Hepatic stellate cell (primary cell): ENCODE data around the gene HCN4.
"Not testable (repeated sequence)": the region's sequence is repeated elsewhere in the genome, so short reads cannot be mapped to it uniquely, and the experiment has no call there.

Source experiments
- DNase-seq: peaks from one replicate; pipeline ENCODE4 v3.0.0; 2011; ENCODE audit warnings: low spot score

The HCN4 gene

DNA sequence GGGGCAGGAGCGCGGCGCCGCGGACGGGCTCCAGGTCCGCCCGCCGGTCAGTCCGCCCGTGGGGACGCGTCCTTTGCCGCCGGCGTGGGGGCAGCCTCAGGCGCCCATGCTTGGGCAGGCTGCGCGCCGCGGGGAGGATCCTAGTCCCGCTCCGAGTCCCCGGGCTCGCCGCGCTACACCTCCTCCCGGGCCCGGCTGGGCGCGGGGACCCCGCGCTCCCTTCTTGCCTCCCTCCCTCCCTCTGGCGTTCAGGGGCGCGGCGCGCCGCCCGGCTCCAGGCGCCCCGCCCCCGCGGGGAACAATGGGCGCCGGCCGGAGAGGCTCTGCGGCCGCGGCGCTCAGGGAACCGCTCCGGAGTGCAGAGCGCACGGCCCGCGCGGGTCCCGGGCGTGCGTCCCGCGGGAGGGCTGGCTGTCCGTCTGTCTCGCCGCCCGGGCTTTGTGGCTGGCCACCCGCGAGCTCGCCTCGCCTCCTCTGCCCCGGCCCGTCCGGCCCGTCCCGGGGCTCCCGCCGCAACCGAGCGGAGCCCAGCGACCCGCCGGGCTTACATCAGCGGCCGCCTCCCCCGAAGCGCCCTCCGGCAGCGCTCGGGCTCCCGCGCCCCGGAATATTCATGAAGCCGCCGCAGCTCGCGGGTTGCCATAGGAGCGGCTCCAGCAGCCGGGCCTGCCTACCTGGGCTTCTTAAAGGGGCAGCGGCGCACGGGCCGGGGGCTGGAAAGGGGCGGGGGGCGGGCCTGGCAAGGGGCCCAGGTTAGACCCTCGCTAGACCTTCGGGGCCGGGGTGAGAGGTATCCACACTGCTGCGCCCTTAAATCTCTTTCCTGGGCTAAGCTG is at the start of gene HCN4:
HCN4 (minus strand) TSS at position 658 of the 836 bp plus-strand sequence. CDS start 688 bp downstream, outside the sequence.
- no peak for DNase-seq

GRCh38 chr15:73414876-73415275 is 46.1 kb upstream of the HCN4 start:
- no peak for DNase-seq

DNA sequence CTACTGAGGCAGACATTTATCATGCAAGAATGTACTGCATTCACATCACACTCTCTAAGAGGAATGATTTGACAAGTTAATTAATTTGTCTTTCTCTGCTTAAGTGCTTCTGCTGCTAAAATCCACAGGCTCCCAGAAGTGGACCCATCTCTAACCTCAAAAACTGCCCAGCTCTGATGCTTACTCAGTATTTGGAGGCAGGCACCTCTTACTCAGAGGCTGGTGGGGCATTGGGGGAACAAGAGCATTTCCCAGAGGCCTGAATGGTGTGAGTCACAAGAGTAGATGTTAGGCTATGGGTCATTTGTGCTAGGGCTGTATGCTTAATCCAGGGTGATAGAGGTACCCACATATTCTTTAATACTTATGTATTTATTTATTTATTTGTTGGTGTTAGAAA is 34.4 kb upstream of the HCN4 start:
- no peak for DNase-seq

GRCh38 chr15:73400222-73400621 is 31.5 kb upstream of the HCN4 start:
- DNase-seq = not testable (repeated sequence)

- DNase-seq = no peak
These were observed 30.1 kb upstream of the HCN4 start for GRCh38 chr15:73398861-73399260.

GRCh38 chr15:73397461-73397860 is 28.7 kb upstream of the HCN4 start:
- DNase-seq = no peak

GRCh38 chr15:73395671-73396070 is 26.9 kb upstream of the HCN4 start:
- no peak for DNase-seq

DNA sequence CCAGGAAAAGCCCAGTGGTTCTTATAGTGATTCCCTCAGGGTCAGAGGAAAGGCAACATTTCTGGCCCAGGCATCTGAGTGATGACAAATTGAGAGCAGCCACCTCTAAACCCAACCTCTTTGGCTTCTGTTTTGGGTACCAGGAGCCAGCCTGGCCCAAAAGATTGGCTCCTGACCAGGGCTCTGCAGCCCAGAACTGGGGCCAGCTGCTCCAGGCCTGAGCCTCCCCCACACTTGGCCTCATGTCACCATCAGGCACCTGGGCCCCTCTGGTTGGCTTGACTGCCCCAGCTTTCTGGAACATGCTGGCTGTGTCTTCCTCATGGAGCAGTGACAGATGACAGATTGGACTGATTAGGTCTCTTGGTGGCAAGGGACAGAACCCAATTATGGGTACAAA is 26.0 kb upstream of the HCN4 start:
- no peak for DNase-seq

- no peak for DNase-seq
These were observed 24.6 kb upstream of the HCN4 start for GRCh38 chr15:73393336-73393735.

GRCh38 chr15:73392025-73392424 is 23.3 kb upstream of the HCN4 start:
- no peak for DNase-seq

DNA sequence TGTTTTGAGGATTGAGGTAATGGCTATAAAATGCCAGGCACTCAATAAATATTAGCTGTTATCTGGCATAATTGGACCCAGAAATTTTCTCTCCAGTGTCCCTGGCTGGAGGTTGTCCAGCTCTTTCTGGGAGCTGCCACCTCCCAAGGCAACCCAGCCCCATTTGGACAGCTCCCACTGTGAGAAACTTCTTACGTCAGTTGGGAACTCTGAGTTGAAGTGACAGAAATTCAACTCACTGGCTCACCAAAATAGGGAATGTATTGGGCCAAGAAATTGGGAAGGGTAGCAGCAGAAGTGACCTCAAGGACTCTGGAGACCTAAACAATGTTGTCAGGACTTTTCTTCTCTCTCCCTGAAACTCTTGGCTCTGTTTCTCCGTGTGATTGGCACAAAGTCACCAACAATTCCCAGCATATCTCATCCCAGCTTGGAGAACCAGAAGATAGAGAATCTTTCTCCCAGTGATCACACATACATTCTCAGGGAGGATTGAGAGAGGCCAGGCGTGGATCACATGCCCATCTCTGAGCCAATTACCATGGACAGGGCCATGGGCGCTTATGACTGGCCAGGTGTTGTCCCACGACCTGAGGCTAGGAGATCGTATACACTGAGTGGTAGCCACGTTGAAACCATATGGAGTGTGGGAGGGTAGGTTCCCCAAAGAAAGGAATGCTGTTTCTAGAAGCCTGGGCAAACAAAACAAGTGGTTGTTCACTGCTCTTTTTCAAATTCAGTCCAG is 22.5 kb upstream of the HCN4 start:
- no peak for DNase-seq

GRCh38 chr15:73389971-73390544 is 21.3 kb upstream of the HCN4 start:
- no peak for DNase-seq

GRCh38 chr15:73389539-73389938 is 20.8 kb upstream of the HCN4 start:
- no peak for DNase-seq

GRCh38 chr15:73388256-73388781 is 19.6 kb upstream of the HCN4 start:
- peak; percentile 52 for DNase-seq

GRCh38 chr15:73387507-73388255 is 18.9 kb upstream of the HCN4 start:
- DNase-seq = no peak

DNA sequence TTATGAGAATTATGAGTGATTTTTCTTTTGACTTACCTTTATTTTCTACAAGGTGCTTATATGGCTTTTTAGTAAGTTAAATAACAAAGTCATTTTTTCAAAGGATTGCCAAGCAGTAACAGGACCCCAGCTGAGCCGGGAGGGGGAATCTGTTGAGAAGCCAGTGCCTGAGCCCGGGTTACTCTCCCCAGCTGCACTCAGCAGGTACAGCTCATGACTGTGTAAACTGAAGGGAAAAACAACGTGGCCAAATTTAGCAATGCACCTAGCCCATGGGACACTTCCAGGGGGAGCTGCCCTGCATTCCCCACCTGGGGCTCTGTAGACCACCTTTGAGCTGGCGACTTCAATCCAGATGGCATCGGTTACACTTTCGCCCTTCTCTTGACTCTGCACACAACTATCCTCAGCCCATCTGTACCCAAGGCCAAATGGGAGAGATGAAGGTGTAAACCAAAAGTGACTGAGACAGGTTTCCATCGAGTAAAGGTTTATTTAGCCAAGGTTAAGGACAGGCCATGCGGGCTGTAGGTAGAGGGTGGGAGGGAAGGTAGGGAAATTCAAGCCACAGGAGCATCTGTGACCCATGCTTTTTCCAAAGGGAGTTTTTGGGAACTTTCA is 18.2 kb upstream of the HCN4 start:
- no peak for DNase-seq

DNA sequence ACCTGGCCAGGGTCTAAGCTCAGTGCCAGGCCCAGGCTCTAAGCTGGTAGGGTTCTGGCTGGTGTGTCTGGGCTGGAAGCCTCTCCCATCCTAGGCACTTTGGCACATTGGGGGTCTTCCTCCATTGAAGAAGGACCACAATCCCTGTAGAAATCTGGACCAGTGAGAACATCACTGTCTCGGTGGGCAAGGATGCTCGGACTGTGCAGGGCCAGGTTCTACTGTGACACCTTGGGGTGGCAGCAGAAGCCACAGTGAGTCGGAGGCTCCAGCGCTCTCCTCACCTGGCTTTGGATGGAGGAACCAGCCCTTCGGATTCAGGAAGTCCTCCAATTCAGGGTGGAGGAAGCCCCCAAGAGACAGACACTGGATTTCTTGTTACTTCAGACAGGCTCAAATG is 17.5 kb upstream of the HCN4 start:
- DNase-seq = no peak

DNA sequence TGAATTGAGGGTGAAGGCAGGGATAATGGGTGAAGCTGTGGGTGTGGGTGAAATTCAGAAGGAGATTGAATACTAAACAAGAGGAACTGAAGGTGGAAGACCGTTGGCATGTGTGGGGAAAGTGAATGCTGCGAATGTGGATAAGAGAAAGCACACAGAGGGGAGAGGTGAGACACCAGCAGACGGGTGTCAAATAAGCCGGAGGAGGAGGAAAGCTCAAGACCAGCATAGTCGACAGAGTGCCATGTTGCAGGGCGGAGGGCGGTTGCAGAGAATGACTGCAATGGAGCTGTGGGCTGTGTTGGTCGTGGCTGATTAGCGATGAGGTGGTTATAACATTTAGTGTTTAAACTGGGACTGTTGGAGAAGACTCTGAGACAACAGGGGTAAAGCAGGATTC is 16.4 kb upstream of the HCN4 start:
- DNase-seq = no peak

DNA sequence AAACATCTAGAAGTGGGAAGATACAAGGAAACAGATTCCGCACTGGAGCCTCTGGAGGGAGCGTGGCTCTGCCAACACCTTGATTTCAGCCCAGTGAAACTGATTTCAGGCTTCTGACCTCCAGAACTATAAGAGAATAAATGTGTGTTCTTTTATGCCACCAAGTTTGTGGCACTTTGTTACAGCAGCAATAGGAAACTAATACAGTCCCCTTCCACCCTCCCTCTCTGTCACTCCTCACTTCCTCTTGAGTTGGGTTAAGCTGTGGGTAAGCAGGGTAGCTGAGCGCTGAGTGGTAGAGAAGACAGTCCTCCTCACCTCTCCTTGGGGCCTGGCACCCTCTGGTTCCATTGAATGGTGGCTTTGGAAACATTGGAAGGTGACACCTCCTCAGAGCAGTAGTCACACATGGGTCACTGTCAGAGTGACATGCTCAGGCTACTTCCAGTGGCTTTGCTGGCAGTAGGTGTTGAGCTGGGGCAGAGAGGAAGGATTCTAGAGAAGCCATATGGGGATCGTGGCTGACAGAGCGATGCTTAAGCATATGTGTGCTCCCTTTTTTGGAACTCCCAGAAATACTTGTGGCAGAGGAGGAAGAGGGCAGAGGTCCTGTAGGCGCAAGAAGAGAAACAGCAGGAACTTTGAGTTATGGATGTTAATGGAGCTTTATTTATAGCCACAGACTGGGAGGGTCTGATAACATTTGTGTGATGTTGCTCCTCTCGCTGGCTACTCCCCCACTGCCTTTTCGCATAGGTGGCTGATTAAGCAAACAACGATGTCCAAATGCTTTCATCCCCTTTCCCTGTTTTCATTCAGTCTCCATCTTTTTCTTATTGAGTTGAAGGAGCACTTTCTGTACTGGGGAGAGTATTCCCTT is 14.8 kb upstream of the HCN4 start:
- no peak for DNase-seq

GRCh38 chr15:73382115-73382514 is 13.4 kb upstream of the HCN4 start:
- DNase-seq = no peak

- no peak for DNase-seq
These were observed 11.9 kb upstream of the HCN4 start for GRCh38 chr15:73380661-73381060.
